Lower leg skin (tissue), 4 donors: Measurements from ENCODE around the gene STAT2. TPM values are rescaled to one million over a fixed set of nuclear protein-coding genes. Genes with fewer than 3 reads are reported as not detected.

Experiments used
- DNase-seq, 2 donors: peaks; one replicate each; pipeline ENCODE4 v3.0.0-alpha.2; 2019; ENCODE audit warnings: low spot score in 2 of 2
- H3K4me3 ChIP-seq: fragments of 200-600 bp; sonication (generic); 2 replicates; pipeline ENCODE4 v1.5.1; 2017; ENCODE audit warnings: mild to moderate bottlenecking, low read depth; ENCODE audit not compliant: poor library complexity, severe bottlenecking
- CTCF ChIP-seq, 3 donors: fragments of 450-650 bp; IDR thresholded peaks; one replicate each; pipeline ENCODE4 v1.5.1; 2016; ENCODE audit warnings: antibody characterized with exemption in 3 of 3, mild to moderate bottlenecking in 3 of 3, moderate library complexity in 2 of 3
- POLR2A ChIP-seq, 2 donors: fragments of 450-650 bp; IDR thresholded peaks; one replicate each; pipeline ENCODE4 v1.6.1; 2016 to 2017; ENCODE audit warnings: antibody characterized with exemption in 2 of 2, mild to moderate bottlenecking in 1 of 2, moderate library complexity in 1 of 2
- WGBS, 2 donors: methylation state at CpG; one replicate each; pipeline ENCODE4 v1.1.5; 2018; 5-methylcytosine and 5-hydroxymethylcytosine counted together
- intact Hi-C: fragments of 100-400 bp; cut with DNase I; formaldehyde crosslinking; loops from one replicate; pipeline ENCODE4 v1.15.0; 2023; ENCODE audit warnings: low total_unique reads
- total RNA-seq, 4 donors: library from RNA; depleted of rRNA; stranded (reverse); fragments of >200 nt; gene quantifications; one replicate each; pipeline ENCODE4 v1.1.0, GENCODE V29; 2016

STAT2 gene
- total RNA-seq, 4 donors from 2014 or later, result 60.8 to 98.4 (median 92.5) TPM

GRCh38 chr12:56366948-56367347 lies 7.0 kb upstream of the STAT2 start:
- DNase-seq, result no peak
- intact Hi-C loops, result no loop called here
- no peak overlapping the region for H3K4me3 ChIP-seq
- TF ChIP-seq CTCF (IDR thresholded peaks at IDR 0.05), result no peak
- no peak for TF ChIP-seq POLR2A (IDR thresholded peaks at IDR 0.05)
- 87 to 88% methylated on average over 3 of the region's 3 CpGs for WGBS, 2 donors

- no peak within 1 kb of the TSS for H3K4me3 ChIP-seq
- DNase-seq, result no peak
- WGBS, 2 donors, result 92 to 93% methylated on average over 10 of the region's 10 CpGs
- intact Hi-C loops, result no loop called here
- TF ChIP-seq CTCF (IDR thresholded peaks at IDR 0.05) (no peak), POLR2A (IDR thresholded peaks at IDR 0.05) (no peak)
Observed at GRCh38 chr12:56362130-56363059, 2.5 kb upstream of the STAT2 start, which contains the start of gene APOF. Gene APOF (minus strand): TSS chr12:56362857. CDS start chr12:56362745, 112 bp downstream.

GRCh38 chr12:56361487-56362129 lies 1.7 kb upstream of the STAT2 start:
- no peak overlapping the region for H3K4me3 ChIP-seq
- 68 to 81% methylated on average over 8 of the region's 8 CpGs for WGBS, 2 donors
- intact Hi-C loops, result no loop called here

GRCh38 chr12:56358836-56359532 lies 923 bp downstream of the STAT2 start:
- peak in 1 of 2 donors; percentile 58 for DNase-seq
- TF ChIP-seq CTCF (IDR thresholded peaks at IDR 0.05), result no peak
- H3K4me3 ChIP-seq, result peak overlapping the region; percentile 66
- intact Hi-C loops, result no loop called here
- WGBS, 2 donors, result 0 to 6% methylated on average over 1 of the region's 1 CpG

More at GRCh38 chr12:56361487-56362129, 1.7 kb upstream of the STAT2 start:
- DNase-seq, result no peak
- TF ChIP-seq CTCF (IDR thresholded peaks at IDR 0.05) (no peak), POLR2A (IDR thresholded peaks at IDR 0.05) (no peak)

GRCh38 chr12:56351325-56351724 lies 8.6 kb downstream of the STAT2 start:
- TF ChIP-seq CTCF (IDR thresholded peaks at IDR 0.05), result no peak
- no peak for TF ChIP-seq POLR2A (IDR thresholded peaks at IDR 0.05)
- intact Hi-C loops, result no loop called here
- WGBS, 2 donors, result 89 to 92% methylated on average over 2 of the region's 2 CpGs

More at GRCh38 chr12:56351325-56351724, 8.6 kb downstream of the STAT2 start:
- no peak for DNase-seq
- no peak overlapping the region for H3K4me3 ChIP-seq
